A549 treated with AZD2906 at 1 μM for 4 hours (cell line): ENCODE results near the gene GPR158. TPM values are rescaled to one million over a fixed set of nuclear protein-coding genes. Genes with fewer than 3 reads are reported as not detected.

ENCODE experiments used
- total RNA-seq: library from RNA; stranded (reverse); fragments of 200-300 nt; extraction: Qiagen RNA extraction; gene quantifications from 5 replicates; pipeline ENCODE4 v1.2.3, GENCODE V29; 2022

The GPR158 gene, protein sequence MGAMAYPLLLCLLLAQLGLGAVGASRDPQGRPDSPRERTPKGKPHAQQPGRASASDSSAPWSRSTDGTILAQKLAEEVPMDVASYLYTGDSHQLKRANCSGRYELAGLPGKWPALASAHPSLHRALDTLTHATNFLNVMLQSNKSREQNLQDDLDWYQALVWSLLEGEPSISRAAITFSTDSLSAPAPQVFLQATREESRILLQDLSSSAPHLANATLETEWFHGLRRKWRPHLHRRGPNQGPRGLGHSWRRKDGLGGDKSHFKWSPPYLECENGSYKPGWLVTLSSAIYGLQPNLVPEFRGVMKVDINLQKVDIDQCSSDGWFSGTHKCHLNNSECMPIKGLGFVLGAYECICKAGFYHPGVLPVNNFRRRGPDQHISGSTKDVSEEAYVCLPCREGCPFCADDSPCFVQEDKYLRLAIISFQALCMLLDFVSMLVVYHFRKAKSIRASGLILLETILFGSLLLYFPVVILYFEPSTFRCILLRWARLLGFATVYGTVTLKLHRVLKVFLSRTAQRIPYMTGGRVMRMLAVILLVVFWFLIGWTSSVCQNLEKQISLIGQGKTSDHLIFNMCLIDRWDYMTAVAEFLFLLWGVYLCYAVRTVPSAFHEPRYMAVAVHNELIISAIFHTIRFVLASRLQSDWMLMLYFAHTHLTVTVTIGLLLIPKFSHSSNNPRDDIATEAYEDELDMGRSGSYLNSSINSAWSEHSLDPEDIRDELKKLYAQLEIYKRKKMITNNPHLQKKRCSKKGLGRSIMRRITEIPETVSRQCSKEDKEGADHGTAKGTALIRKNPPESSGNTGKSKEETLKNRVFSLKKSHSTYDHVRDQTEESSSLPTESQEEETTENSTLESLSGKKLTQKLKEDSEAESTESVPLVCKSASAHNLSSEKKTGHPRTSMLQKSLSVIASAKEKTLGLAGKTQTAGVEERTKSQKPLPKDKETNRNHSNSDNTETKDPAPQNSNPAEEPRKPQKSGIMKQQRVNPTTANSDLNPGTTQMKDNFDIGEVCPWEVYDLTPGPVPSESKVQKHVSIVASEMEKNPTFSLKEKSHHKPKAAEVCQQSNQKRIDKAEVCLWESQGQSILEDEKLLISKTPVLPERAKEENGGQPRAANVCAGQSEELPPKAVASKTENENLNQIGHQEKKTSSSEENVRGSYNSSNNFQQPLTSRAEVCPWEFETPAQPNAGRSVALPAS (N-terminal part only)
- total RNA-seq, result 0.03 to 0.07 TPM (median 0.06 TPM) in 5 replicates

DNA sequence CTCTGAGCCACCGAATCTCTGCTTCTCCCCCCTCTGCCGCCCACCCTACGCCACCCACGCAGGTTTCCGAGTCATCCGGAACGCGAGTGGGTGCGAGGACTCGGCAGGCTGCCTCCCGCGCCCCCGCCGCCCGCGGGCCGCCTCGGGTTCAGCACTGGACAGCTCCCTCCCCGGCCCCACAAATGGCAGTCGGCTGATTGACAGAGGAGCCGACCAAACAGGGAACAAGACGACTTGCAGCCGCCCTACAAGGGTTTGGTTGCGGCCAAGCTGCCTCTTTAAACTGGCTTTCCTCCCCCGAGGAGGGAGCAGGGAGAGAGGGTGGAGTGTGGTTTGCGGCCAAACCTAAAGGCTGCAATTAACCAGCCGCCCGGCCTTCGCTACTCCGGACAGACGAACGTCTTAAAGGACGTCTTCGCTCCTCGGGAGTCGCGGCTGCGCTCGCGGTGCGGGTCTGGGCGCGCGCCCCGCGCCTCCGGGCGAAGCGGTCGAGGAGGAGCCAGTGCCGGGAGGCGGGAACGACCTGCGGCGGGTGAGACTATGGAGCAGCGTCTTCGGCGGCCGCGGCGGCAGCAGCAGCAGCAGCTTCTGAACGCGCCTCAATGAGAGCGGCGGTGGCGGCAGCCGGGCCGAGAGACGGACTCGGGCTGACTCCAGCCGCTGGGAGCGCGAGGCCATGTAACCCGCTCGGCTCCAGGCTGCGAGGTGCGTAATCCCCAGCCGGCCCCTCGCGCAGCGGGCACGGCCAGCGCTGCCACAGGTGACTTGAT, at the start of gene GPR158:
GPR158 (plus strand) TSS at position 541 of the 770 bp plus-strand sequence. CDS start 420 bp downstream, outside the sequence.

Other genes starting within 250 kb of the GPR158 start
- gene PRTFDC1, start 222.4 kb upstream of the GPR158 start, total RNA-seq, result 15.3 to 19.8 TPM (median 16.4 TPM) in 5 replicates
- 0.19 to 0.65 TPM (median 0.33 TPM) in 5 replicates for gene ENKUR, start 158.8 kb upstream of the GPR158 start, total RNA-seq
- gene THNSL1, start 158.4 kb upstream of the GPR158 start, total RNA-seq, result 3.5 to 4.1 TPM (median 3.8 TPM) in 5 replicates